GM12878 (cell line): ENCODE data around the gene LYRM2. TPM values are rescaled to one million over a fixed set of nuclear protein-coding genes. Genes with fewer than 3 reads are reported as not detected.

Experiments used
- ATAC-seq: fragments of 200-7000 bp; cut with Tn5 transposase; 3 replicates; pipeline ENCODE4 v1.9.1; 2020; ENCODE audit warnings: mild to moderate bottlenecking, moderate library complexity
- BruUV-seq: library from RNA; stranded (reverse); fragments of 400-500 nt; replicated peaks from 2 replicates; lab custom pipeline; 2021; lab: Mats Ljungman, UMichigan
- CTCF ChIA-PET: fragments of 300-600 bp; sonication (Branson Sonifier 250); formaldehyde crosslinking; extraction: SDS; loops from one replicate; lab custom pipeline; 2021; ENCODE audit warnings: inconsistent platforms; lab: Yijun Ruan, JAX
- POLR2A ChIA-PET: fragments of 350-600 bp; formaldehyde crosslinking; extraction: SDS; loops from one replicate; lab custom pipeline; 2021; ENCODE audit warnings: inconsistent platforms; lab: Charles Lee
- RAD21 ChIA-PET: fragments of 300-600 bp; sonication (Branson Sonifier 250); formaldehyde crosslinking; loops from one replicate; lab custom pipeline; 2023; ENCODE audit warnings: antibody characterized with exemption; ENCODE audit not compliant: unreplicated experiment; lab: Charles Lee
- SMC1A ChIA-PET: fragments of 300-600 bp; sonication (Branson Sonifier 250); formaldehyde crosslinking; loops from one replicate; lab custom pipeline; 2023; ENCODE audit not compliant: unreplicated experiment, uncharacterized antibody; lab: Charles Lee
- DNase-seq: peaks from one replicate; pipeline ENCODE4 v3.0.0-alpha.2; 2011; ENCODE audit warnings: low read depth, low spot score
- FAIRE-seq: peaks from 3 replicates; lab custom pipeline; 2011; peaks lifted over from hg19 to GRCh38; lab: Jason Lieb, UNC
- H2AFZ ChIP-seq: 2 replicates; pipeline ENCODE4 v1.6.0; 2011; ENCODE audit warnings: low read depth, low read length, control low read depth; ENCODE audit not compliant: control insufficient read depth
- H3K27ac ChIP-seq: 2 replicates; pipeline ENCODE4 v1.5.1; 2011; ENCODE audit warnings: control low read depth; ENCODE audit not compliant: control insufficient read depth, insufficient read depth
- H3K27me3 ChIP-seq, 2 experiments: replicated peaks in 1 of 2; 2 replicates each; pipeline versions ENCODE4 v1.6.0 to v1.6.1; 2011; ENCODE audit warnings: low read length in 1 of 2; ENCODE audit not compliant: control insufficient read depth in 2 of 2, insufficient read depth in 2 of 2
- H3K36me3 ChIP-seq, 2 experiments: 2 replicates each; pipeline ENCODE4 v1.5.1; 2011; ENCODE audit warnings: low read length in 1 of 2; ENCODE audit not compliant: control insufficient read depth in 2 of 2, insufficient read depth in 2 of 2
- H3K4me1 ChIP-seq: 2 replicates; pipeline ENCODE4 v1.6.1; 2011; ENCODE audit warnings: mild to moderate bottlenecking, low read length, moderate library complexity, mixed read lengths; ENCODE audit not compliant: control insufficient read depth, insufficient read depth
- H3K4me2 ChIP-seq: 2 replicates; pipeline ENCODE4 v1.6.0; 2011; ENCODE audit warnings: control low read depth; ENCODE audit not compliant: control insufficient read depth, insufficient read depth
- H3K4me3 ChIP-seq: fragments of 200-600 bp; sonication (generic); 2 replicates; pipeline ENCODE4 v1.5.1; 2016
- H3K79me2 ChIP-seq: 2 replicates; pipeline ENCODE4 v1.6.0; 2011; ENCODE audit warnings: low read length; ENCODE audit not compliant: control insufficient read depth, insufficient read depth
- H3K9ac ChIP-seq: 2 replicates; pipeline ENCODE4 v1.8.0; 2011; ENCODE audit warnings: low read length, control low read depth, mixed read lengths; ENCODE audit not compliant: control insufficient read depth, insufficient read depth
- H3K9me3 ChIP-seq: replicated peaks from 3 replicates; pipeline ENCODE4 v1.5.1; 2011; ENCODE audit warnings: mild to moderate bottlenecking, low read length; ENCODE audit not compliant: control insufficient read depth, insufficient read depth
- H4K20me1 ChIP-seq: 2 replicates; pipeline ENCODE4 v1.6.0; 2011; ENCODE audit not compliant: control insufficient read depth, insufficient read depth
- ATF7 ChIP-seq: fragments of 450-650 bp; IDR thresholded peaks from 2 replicates; pipeline ENCODE4 v1.6.1; 2016; ENCODE audit warnings: low read depth, mild to moderate bottlenecking
- BHLHE40 ChIP-seq, 2 experiments: fragments of 450-650 bp in 1 of 2; IDR thresholded peaks; 2 replicates each; pipeline ENCODE4 v1.6.1; 2011 to 2017; ENCODE audit warnings: low read depth in 2 of 2, borderline replicate concordance in 1 of 2, improper control_type of control experiment in 1 of 2, low read length in 1 of 2, mild to moderate bottlenecking in 1 of 2
- CTCF ChIP-seq, 3 experiments: IDR thresholded peaks in 2 of 3; conservative IDR thresholded peaks in 1 of 3; 2 replicates each; pipeline ENCODE4 v1.5.1; 2011; ENCODE audit warnings: low read depth in 3 of 3, low read length in 3 of 3, mild to moderate bottlenecking in 3 of 3, control low read depth in 2 of 3, moderate library complexity in 2 of 3, inconsistent platforms in 1 of 3, mixed read lengths in 1 of 3; ENCODE audit not compliant: control insufficient read depth in 2 of 3, insufficient read depth in 1 of 3; ENCODE audit errors: extremely low read depth in 1 of 3
- E2F4 ChIP-seq: IDR thresholded peaks from 2 replicates; pipeline ENCODE4 v1.6.1; 2012; ENCODE audit warnings: low read depth, low read length, improper control_type of control experiment
- RAD21 ChIP-seq: IDR thresholded peaks from 2 replicates; pipeline ENCODE4 v1.6.1; 2011; ENCODE audit warnings: mild to moderate bottlenecking, low read depth, low read length, moderate library complexity; ENCODE audit not compliant: insufficient read depth
- SMC3 ChIP-seq: IDR thresholded peaks from 2 replicates; pipeline ENCODE4 v1.6.1; 2011; ENCODE audit warnings: low read length, improper control_type of control experiment, borderline replicate concordance
- USF1 ChIP-seq: IDR thresholded peaks from 2 replicates; pipeline ENCODE4 v1.6.1; 2011; ENCODE audit warnings: borderline replicate concordance, low read depth, mild to moderate bottlenecking, moderate library complexity, mixed read lengths, low read length; ENCODE audit not compliant: insufficient read depth; ENCODE audit errors: extremely low read length
- YY1 ChIP-seq: IDR thresholded peaks from 2 replicates; pipeline ENCODE4 v1.6.1; 2011; ENCODE audit warnings: low read depth, mild to moderate bottlenecking, low read length
- WGBS: methylation state at CpG from one replicate; pipeline ENCODE4 v1.1.6; 2016; ENCODE audit warnings: low lambda C conversion rate; ENCODE audit not compliant: insufficient replicate concordance, insufficient coverage; ENCODE audit errors: missing lambda C conversion rate; 5-methylcytosine and 5-hydroxymethylcytosine counted together
- in situ Hi-C: fragments of 300-500 bp; cut with MboI; formaldehyde crosslinking; loops from 9 replicates; pipeline ENCODE4 v1.14.3; 2018; ENCODE audit warnings: mixed read lengths
- intact Hi-C: fragments of 100-400 bp; cut with micrococcal nuclease; formaldehyde crosslinking; loops from one replicate; pipeline ENCODE4 v1.14.2; 2022; ENCODE audit not compliant: unreplicated experiment
- polyA plus RNA-seq, 11 experiments: library from polyadenylated mRNA; depleted of rRNA in 4 of 11; unstranded in 6 of 11; stranded (reverse) in 5 of 11; fragments of >200 nt; fragmentation: Nextera tagmentation in 4 of 11; fragmentation: Illumina TruSeq in 1 of 11; extraction: Ambion mirVana in 4 of 11; extraction: Trizol in 1 of 11; gene quantifications; 1 replicate in 1 of 11; 2 replicates in 10 of 11; pipeline versions ENCODE4 v1.2.1 to v1.2.3, GENCODE V29; 2011 to 2016; ENCODE audit warnings: inconsistent platforms in 2 of 11, missing spikeins in 2 of 11, low read depth in 1 of 11
- total RNA-seq, 4 experiments: library from RNA; depleted of rRNA in 3 of 4; stranded (reverse); fragments of >200 nt in 3 of 4; fragmentation: Illumina TruSeq in 1 of 4; extraction: Trizol in 1 of 4; gene quantifications; 2 replicates each; pipeline versions ENCODE4 v1.2.1 to v1.2.3, GENCODE V29; 2013 to 2021

The LYRM2 gene
- total and polyA plus RNA-seq, 10 of the 15 experiments (the other 5 are each of a cell fraction or from before 2014, with no cell fraction given), result 17.2 to 75.0 (median 30.9) TPM

GRCh38 chr6:89610149-89610642 is 28.4 kb downstream of the LYRM2 start:
- no peak overlapping the region for H3K4me2 ChIP-seq

More at GRCh38 chr6:89610149-89610642, 28.4 kb downstream of the LYRM2 start:
- ChIA-PET RAD21 (interaction anchor here (0.6 to 3.6 kb wide), 4 partner anchors 173 to 243 kb away, joined by 3 to 19 read pairs (median 4); no protein-coding TSS in a partner anchor), CTCF (interaction anchor here (0.6 to 6.1 kb wide), 19 partner anchors 10 to 628 kb away, joined by 3 to 64 read pairs (median 4); partner anchors contain the start of gene ANKRD6), SMC1A (interaction anchor here (0.7 to 4.1 kb wide), 12 partner anchors 10 to 627 kb away, joined by 3 to 31 read pairs (median 7); partner anchors contain the start of genes ANKRD6 and LYRM2), POLR2A (interaction anchor here (0.6 kb wide), 1 partner anchor 528 kb away, joined by 4 read pairs; no protein-coding TSS in a partner anchor)
- H3K36me3 ChIP-seq, result no peaks in the 10 kb centered on the region
- H3K27me3 ChIP-seq, result no peaks in the 10 kb centered on the region
- in situ Hi-C loops, result loop anchor here (5.0 kb wide), 3 partner anchors 178 to 628 kb away; partner anchors contain the start of gene ANKRD6
- H3K9me3 ChIP-seq, result no peaks in the 10 kb centered on the region
- ATAC-seq (peak; percentile 98), DNase-seq (peak; percentile 30), FAIRE-seq (no peak)
- no peak overlapping the region for H2AFZ ChIP-seq
- TF ChIP-seq SMC3 (peak; percentile 98), USF1 (no peak), CTCF (IDR thresholded peaks at IDR 0.05 in 2 of 3, conservative IDR thresholded peaks at IDR 0.05 in 1 of 3; ENCODE audit: control insufficient read depth in 2 of 3, extremely low read depth in 1 of 3, insufficient read depth in 1 of 3, low read depth in 3 of 3, low read length in 3 of 3) (peak; percentile 81 to 93 (median 91)), ATF7 (no peak), RAD21 (peak; percentile 73), YY1 (peak; percentile 75), E2F4 (0 out of 2 replicates have a peak, but pooled peaks have one; percentile 35), BHLHE40 (IDR thresholded peaks at IDR 0.05; ENCODE audit: borderline replicate concordance in 1 of 2, low read depth in 2 of 2, low read length in 1 of 2) (0 out of 4 replicates have a peak, but pooled peaks of 1 of the 2 experiments have one; percentile 31)
- 21% methylated on average over 11 of the region's 11 CpGs for WGBS
- BruUV-seq, result no TSS peak
- no peaks in the 10 kb centered on the region for H4K20me1 ChIP-seq
- no peaks in the 10 kb centered on the region for H3K4me1 ChIP-seq
- no peak overlapping the region for H3K4me3 ChIP-seq
- intact Hi-C loops, result loop anchor here (1.0 to 5.0 kb wide), 4 partner anchors 177 to 628 kb away; partner anchors contain the start of gene ANKRD6
- no peak overlapping the region for H3K9ac ChIP-seq
- no peaks in the 10 kb centered on the region for H3K79me2 ChIP-seq
- H3K27ac ChIP-seq, result no peak overlapping the region
